Neural progenitor cell (in vitro differentiated cells): Measurements from ENCODE around the gene AP2B1. TPM values are rescaled to one million over a fixed set of nuclear protein-coding genes. Genes with fewer than 3 reads are reported as not detected.

Source experiments
- DNase-seq: peaks from one replicate; pipeline ENCODE4 v3.0.0-alpha.2; 2016; ENCODE audit warnings: low spot score
- H2AFZ ChIP-seq: fragments of 200-600 bp; sonication (generic); replicated peaks from 2 replicates; pipeline ENCODE4 v1.6.1; 2016; ENCODE audit warnings: antibody characterized with exemption
- H3F3A ChIP-seq: fragments of 200-600 bp; sonication (generic); 2 replicates; pipeline ENCODE4 v1.6.1; 2016; ENCODE audit warnings: antibody characterized with exemption, low read depth
- H3K27ac ChIP-seq: fragments of 200-600 bp; sonication (generic); 2 replicates; pipeline ENCODE4 v1.5.1; 2016; ENCODE audit warnings: mild to moderate bottlenecking
- H3K27me3 ChIP-seq: fragments of 200-600 bp; sonication (generic); 2 replicates; pipeline ENCODE4 v1.6.1; 2016; ENCODE audit warnings: mild to moderate bottlenecking, moderate library complexity
- H3K36me3 ChIP-seq: fragments of 200-600 bp; sonication (generic); 2 replicates; pipeline ENCODE4 v1.5.1; 2016
- H3K4me1 ChIP-seq: fragments of 200-600 bp; sonication (generic); 2 replicates; pipeline ENCODE4 v1.6.1; 2016; ENCODE audit warnings: mixed run types
- H3K4me2 ChIP-seq: fragments of 200-600 bp; sonication (generic); 2 replicates; pipeline ENCODE4 v1.6.1; 2016
- H3K4me3 ChIP-seq: fragments of 200-600 bp; sonication (generic); 2 replicates; pipeline ENCODE4 v1.5.1; 2016
- H3K79me2 ChIP-seq: fragments of 200-600 bp; sonication (generic); 2 replicates; pipeline ENCODE4 v1.6.1; 2016; ENCODE audit warnings: low read depth
- H3K9ac ChIP-seq: fragments of 200-600 bp; sonication (generic); 2 replicates; pipeline ENCODE4 v1.6.1; 2016
- H3K9me3 ChIP-seq: fragments of 200-600 bp; sonication (generic); 2 replicates; pipeline ENCODE4 v1.5.1; 2016; ENCODE audit warnings: low read depth
- H4K20me1 ChIP-seq: fragments of 200-600 bp; sonication (generic); 2 replicates; pipeline ENCODE4 v1.6.1; 2016; ENCODE audit warnings: low read depth
- H3K27ac Mint-ChIP-seq: 3 replicates; pipeline ENCODE4 v1.8.0; 2021; ENCODE audit warnings: mixed read lengths
- H3K27me3 Mint-ChIP-seq: 2 replicates; pipeline ENCODE4 v1.8.0; 2022; ENCODE audit warnings: low read depth, mild to moderate bottlenecking, inconsistent platforms, moderate library complexity, mixed read lengths; ENCODE audit not compliant: insufficient read depth
- H3K36me3 Mint-ChIP-seq: 3 replicates; pipeline ENCODE4 v1.8.0; 2021; ENCODE audit warnings: mixed read lengths
- H3K4me1 Mint-ChIP-seq: 3 replicates; pipeline ENCODE4 v1.8.0; 2021; ENCODE audit warnings: mixed read lengths
- H3K4me3 Mint-ChIP-seq: 3 replicates; pipeline ENCODE4 v1.8.0; 2021; ENCODE audit warnings: mild to moderate bottlenecking, moderate library complexity, mixed read lengths
- H3K9me3 Mint-ChIP-seq: 3 replicates; pipeline ENCODE4 v1.8.0; 2020; ENCODE audit warnings: mixed read lengths
- EZH2 ChIP-seq: fragments of 200-600 bp; sonication (generic); IDR thresholded peaks from 2 replicates; pipeline ENCODE4 v1.6.1; 2017; ENCODE audit warnings: antibody characterized with exemption, mild to moderate bottlenecking, moderate library complexity
- EZH2phosphoT487 ChIP-seq: fragments of 200-600 bp; sonication (generic); IDR thresholded peaks from 2 replicates; pipeline ENCODE4 v1.6.1; 2017; ENCODE audit warnings: antibody characterized with exemption
- total RNA-seq: library from RNA; depleted of rRNA; stranded (reverse); fragments of >200 nt; gene quantifications from 2 replicates; pipeline ENCODE4 v1.2.3, GENCODE V29; 2015; ENCODE audit warnings: low replicate concordance
- TF ChIP-seq, protein P1 (sequence below): fragments of 200-600 bp; sonication (generic); IDR thresholded peaks from 2 replicates; pipeline ENCODE4 v1.5.1; 2017; ENCODE audit warnings: antibody characterized with exemption, mild to moderate bottlenecking

Gene AP2B1
- total RNA-seq, 1 donor from 2014 or later: 125 TPM

DNA sequence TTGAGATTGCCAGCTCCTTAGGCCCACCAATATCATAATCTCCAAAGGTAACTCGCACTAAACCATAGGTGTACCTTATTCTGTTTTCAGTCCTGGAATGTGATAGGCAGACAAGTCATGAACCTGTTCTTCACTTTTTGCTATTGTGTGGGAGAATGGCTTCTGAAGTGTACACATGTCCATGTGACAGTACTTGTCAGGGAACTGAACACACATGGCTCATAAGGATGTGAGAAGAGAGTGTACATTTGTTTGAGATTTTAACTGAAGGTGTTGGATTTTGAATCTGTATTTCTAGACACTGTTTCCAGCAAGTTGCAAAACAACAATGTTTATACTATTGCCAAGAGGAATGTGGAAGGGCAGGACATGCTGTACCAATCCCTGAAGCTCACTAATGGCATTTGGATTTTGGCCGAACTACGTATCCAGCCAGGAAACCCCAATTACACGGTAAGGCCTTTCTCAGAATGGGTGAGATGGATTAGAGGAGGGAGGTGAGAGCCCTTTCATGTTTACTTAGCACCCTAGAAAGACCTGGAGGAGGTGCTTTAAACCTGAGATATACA is 129.9 kb downstream of the AP2B1 start:
- Histone ChIP-seq H3F3A (peaks cover 7% of the 10 kb centered on the region), H3K27ac (no peak overlapping the region), H3K9me3 (no peaks in the 10 kb centered on the region), H3K4me1 (peaks cover 26% of the 10 kb centered on the region), H3K27me3 (no peaks in the 10 kb centered on the region), H2AFZ (no peak overlapping the region), H3K4me3 (no peak overlapping the region), H3K36me3 (no peaks in the 10 kb centered on the region), H4K20me1 (peaks cover 19% of the 10 kb centered on the region), H3K4me2 (no peak overlapping the region), H3K79me2 (no peaks in the 10 kb centered on the region), H3K9ac (no peak overlapping the region)
- DNase-seq: no peak
- Mint-ChIP-seq H3K36me3 (peaks cover 10% of the 10 kb centered on the region), H3K4me3 (no peak overlapping the region), H3K27ac (no peak overlapping the region), H3K27me3 (no peaks in the 10 kb centered on the region), H3K4me1 (peaks cover 10% of the 10 kb centered on the region), H3K9me3 (no peaks in the 10 kb centered on the region)
- no peak for TF ChIP-seq EZH2
- TF ChIP-seq EZH2phosphoT487: no peak
- TF ChIP-seq, protein P1, sequence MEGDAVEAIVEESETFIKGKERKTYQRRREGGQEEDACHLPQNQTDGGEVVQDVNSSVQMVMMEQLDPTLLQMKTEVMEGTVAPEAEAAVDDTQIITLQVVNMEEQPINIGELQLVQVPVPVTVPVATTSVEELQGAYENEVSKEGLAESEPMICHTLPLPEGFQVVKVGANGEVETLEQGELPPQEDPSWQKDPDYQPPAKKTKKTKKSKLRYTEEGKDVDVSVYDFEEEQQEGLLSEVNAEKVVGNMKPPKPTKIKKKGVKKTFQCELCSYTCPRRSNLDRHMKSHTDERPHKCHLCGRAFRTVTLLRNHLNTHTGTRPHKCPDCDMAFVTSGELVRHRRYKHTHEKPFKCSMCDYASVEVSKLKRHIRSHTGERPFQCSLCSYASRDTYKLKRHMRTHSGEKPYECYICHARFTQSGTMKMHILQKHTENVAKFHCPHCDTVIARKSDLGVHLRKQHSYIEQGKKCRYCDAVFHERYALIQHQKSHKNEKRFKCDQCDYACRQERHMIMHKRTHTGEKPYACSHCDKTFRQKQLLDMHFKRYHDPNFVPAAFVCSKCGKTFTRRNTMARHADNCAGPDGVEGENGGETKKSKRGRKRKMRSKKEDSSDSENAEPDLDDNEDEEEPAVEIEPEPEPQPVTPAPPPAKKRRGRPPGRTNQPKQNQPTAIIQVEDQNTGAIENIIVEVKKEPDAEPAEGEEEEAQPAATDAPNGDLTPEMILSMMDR: no peak

DNA sequence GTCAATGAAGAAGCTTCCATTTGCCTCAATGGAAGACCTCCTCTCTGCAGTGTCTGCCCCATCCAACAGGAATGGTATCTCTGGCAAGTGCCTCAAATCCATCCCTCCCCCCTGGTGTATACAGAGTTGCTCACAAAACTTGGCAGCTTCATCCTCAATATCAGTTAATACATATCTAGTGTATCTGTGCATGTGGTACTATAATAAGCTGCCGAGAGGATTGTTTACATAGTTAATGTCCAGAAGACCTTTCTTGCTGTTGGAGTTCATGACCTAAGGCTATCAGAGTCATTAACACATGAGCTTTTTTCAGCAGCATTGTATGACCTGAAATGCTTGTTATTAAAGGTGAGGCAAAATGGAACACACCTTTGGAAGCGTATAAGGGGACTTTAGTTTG is 130.4 kb downstream of the AP2B1 start:
- peaks cover 7% of the 10 kb centered on the region for H3F3A ChIP-seq
- H3K4me3 Mint-ChIP-seq: no peak overlapping the region
- no peaks in the 10 kb centered on the region for H3K79me2 ChIP-seq
- TF ChIP-seq EZH2phosphoT487: no peak
- TF ChIP-seq, protein P1: no peak
- TF ChIP-seq EZH2: no peak
- H3K27ac Mint-ChIP-seq: no peak overlapping the region
- peaks cover 10% of the 10 kb centered on the region for H3K36me3 Mint-ChIP-seq
- no peaks in the 10 kb centered on the region for H3K9me3 Mint-ChIP-seq
- H2AFZ ChIP-seq: no peak overlapping the region
- H3K4me1 Mint-ChIP-seq: peaks cover 10% of the 10 kb centered on the region
- H3K9me3 ChIP-seq: no peaks in the 10 kb centered on the region
- no peaks in the 10 kb centered on the region for H3K27me3 Mint-ChIP-seq
- no peak overlapping the region for H3K4me3 ChIP-seq
- no peak overlapping the region for H3K4me2 ChIP-seq
- no peak overlapping the region for H3K27ac ChIP-seq
- no peaks in the 10 kb centered on the region for H3K36me3 ChIP-seq
- no peaks in the 10 kb centered on the region for H3K27me3 ChIP-seq
- no peak overlapping the region for H3K9ac ChIP-seq
- no peak for DNase-seq
- H3K4me1 ChIP-seq: peaks cover 26% of the 10 kb centered on the region
- peaks cover 19% of the 10 kb centered on the region for H4K20me1 ChIP-seq

DNA sequence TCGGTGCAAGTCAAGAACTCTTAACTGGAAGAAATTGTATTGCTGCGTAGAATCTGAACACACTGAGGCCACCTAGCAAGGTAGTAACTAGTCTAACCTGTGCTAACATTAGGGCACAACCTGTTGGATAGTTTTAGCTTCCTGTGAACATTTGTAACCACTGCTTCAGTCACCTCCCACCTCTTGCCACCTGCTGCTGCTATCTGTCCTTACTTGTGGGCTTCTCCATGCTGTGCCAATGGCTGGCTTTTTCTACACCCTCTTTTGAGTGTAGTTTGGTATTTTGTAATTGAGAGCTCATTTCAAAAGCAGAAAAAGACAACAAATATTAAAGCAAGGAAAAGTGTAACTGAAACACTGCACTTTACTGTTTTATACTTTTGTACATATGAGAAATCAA is 136.6 kb downstream of the AP2B1 start:
- TF ChIP-seq EZH2 (no peak), EZH2phosphoT487 (no peak)
- TF ChIP-seq, protein P1: no peak
- DNase-seq: no peak

More for the DNA sequence above, 136.6 kb downstream of the AP2B1 start:
- Histone ChIP-seq H3K9me3 (no peaks in the 10 kb centered on the region), H3F3A (no peaks in the 10 kb centered on the region), H3K27ac (no peak overlapping the region), H3K4me2 (no peak overlapping the region), H3K4me1 (peaks cover 13% of the 10 kb centered on the region), H2AFZ (no peak overlapping the region), H3K79me2 (no peaks in the 10 kb centered on the region), H3K4me3 (no peak overlapping the region), H4K20me1 (peaks cover 28% of the 10 kb centered on the region), H3K27me3 (no peaks in the 10 kb centered on the region), H3K36me3 (no peaks in the 10 kb centered on the region), H3K9ac (no peak overlapping the region)
- H3K27me3 Mint-ChIP-seq: no peaks in the 10 kb centered on the region
- H3K4me1 Mint-ChIP-seq: peaks cover 27% of the 10 kb centered on the region
- no peak overlapping the region for H3K4me3 Mint-ChIP-seq
- no peaks in the 10 kb centered on the region for H3K9me3 Mint-ChIP-seq
- peaks cover 12% of the 10 kb centered on the region for H3K36me3 Mint-ChIP-seq
- no peak overlapping the region for H3K27ac Mint-ChIP-seq
